ENCODE measurements around the gene ITGA1. TPM values are rescaled to one million over a fixed set of nuclear protein-coding genes. Genes with fewer than 3 reads are reported as not detected.

Gene ITGA1
- total and polyA plus RNA-seq, 2 of the 13 experiments (the other 11 are each of a cell fraction or from before 2014, with no cell fraction given), result 23.1 to 28.6 TPM

DNA sequence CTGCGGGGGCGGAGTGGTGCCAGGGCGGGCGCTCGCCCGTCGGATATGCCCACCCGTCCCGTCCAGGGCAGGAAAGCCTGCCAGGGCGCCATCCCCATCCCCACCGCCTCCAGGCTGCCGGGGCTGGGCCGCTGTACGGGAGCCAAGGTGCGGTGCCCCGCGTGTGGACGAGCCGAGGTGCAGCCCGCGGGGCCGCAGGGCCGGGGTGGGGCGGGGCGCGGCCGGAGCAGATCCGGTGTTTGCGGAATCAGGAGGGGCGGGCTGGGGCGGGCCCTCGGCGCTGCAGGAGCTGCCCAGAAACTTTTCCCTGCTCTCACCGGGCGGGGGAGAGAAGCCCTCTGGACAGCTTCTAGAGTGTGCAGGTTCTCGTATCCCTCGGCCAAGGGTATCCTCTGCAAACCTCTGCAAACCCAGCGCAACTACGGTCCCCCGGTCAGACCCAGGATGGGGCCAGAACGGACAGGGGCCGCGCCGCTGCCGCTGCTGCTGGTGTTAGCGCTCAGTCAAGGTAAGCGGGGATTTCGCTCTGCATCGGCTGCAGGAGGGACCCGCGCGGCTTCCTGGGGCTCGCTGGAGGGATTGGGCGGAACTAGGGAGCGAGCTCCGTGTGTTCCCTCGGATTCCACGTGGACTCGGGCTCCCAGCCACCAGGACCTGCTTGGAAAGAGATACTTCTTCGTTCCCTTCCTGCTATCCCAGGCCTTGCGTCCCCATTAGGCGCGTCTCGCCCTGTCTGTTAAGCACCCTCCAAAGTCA is 201.5 kb downstream of the ITGA1 start, which contains the start of gene ITGA2 (continued):
- TF ChIP-seq, protein P1, sequence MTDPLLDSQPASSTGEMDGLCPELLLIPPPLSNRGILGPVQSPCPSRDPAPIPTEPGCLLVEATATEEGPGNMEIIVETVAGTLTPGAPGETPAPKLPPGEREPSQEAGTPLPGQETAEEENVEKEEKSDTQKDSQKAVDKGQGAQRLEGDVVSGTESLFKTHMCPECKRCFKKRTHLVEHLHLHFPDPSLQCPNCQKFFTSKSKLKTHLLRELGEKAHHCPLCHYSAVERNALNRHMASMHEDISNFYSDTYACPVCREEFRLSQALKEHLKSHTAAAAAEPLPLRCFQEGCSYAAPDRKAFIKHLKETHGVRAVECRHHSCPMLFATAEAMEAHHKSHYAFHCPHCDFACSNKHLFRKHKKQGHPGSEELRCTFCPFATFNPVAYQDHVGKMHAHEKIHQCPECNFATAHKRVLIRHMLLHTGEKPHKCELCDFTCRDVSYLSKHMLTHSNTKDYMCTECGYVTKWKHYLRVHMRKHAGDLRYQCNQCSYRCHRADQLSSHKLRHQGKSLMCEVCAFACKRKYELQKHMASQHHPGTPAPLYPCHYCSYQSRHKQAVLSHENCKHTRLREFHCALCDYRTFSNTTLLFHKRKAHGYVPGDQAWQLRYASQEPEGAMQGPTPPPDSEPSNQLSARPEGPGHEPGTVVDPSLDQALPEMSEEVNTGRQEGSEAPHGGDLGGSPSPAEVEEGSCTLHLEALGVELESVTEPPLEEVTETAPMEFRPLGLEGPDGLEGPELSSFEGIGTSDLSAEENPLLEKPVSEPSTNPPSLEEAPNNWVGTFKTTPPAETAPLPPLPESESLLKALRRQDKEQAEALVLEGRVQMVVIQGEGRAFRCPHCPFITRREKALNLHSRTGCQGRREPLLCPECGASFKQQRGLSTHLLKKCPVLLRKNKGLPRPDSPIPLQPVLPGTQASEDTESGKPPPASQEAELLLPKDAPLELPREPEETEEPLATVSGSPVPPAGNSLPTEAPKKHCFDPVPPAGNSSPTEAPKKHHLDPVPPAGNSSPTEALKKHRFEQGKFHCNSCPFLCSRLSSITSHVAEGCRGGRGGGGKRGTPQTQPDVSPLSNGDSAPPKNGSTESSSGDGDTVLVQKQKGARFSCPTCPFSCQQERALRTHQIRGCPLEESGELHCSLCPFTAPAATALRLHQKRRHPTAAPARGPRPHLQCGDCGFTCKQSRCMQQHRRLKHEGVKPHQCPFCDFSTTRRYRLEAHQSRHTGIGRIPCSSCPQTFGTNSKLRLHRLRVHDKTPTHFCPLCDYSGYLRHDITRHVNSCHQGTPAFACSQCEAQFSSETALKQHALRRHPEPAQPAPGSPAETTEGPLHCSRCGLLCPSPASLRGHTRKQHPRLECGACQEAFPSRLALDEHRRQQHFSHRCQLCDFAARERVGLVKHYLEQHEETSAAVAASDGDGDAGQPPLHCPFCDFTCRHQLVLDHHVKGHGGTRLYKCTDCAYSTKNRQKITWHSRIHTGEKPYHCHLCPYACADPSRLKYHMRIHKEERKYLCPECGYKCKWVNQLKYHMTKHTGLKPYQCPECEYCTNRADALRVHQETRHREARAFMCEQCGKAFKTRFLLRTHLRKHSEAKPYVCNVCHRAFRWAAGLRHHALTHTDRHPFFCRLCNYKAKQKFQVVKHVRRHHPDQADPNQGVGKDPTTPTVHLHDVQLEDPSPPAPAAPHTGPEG (CRISPR knock-in tag; IDR thresholded peaks at IDR 0.05), result no peak; the same call in 1 of the 2 replicates
- TF ChIP-seq FOXM1 (CRISPR knock-in tag; IDR thresholded peaks at IDR 0.05) (no peak), MXD4 (CRISPR knock-in tag; IDR thresholded peaks at IDR 0.05) (0 out of 2 replicates have a peak, but pooled peaks have one; percentile 21), RXRA (CRISPR knock-in tag; IDR thresholded peaks at IDR 0.05) (0 out of 2 replicates have a peak, but pooled peaks have one; percentile 13), ZFY (CRISPR knock-in tag; IDR thresholded peaks at IDR 0.05) (peak; percentile 59; the same call in 1 of the 2 replicates), SMARCE1 (IDR thresholded peaks at IDR 0.05; ENCODE audit: borderline replicate concordance) (no peak), U2AF1 (optimal IDR thresholded peaks at IDR 0.05; ENCODE audit: low read depth, low read length) (no peak), ZNF256 (CRISPR knock-in tag; conservative IDR thresholded peaks at IDR 0.05) (no peak), CBX1 (IDR thresholded peaks at IDR 0.05; ENCODE audit: low read depth) (no peak)
- TF ChIP-seq, protein P2, sequence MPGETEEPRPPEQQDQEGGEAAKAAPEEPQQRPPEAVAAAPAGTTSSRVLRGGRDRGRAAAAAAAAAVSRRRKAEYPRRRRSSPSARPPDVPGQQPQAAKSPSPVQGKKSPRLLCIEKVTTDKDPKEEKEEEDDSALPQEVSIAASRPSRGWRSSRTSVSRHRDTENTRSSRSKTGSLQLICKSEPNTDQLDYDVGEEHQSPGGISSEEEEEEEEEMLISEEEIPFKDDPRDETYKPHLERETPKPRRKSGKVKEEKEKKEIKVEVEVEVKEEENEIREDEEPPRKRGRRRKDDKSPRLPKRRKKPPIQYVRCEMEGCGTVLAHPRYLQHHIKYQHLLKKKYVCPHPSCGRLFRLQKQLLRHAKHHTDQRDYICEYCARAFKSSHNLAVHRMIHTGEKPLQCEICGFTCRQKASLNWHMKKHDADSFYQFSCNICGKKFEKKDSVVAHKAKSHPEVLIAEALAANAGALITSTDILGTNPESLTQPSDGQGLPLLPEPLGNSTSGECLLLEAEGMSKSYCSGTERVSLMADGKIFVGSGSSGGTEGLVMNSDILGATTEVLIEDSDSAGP (CRISPR knock-in tag; IDR thresholded peaks at IDR 0.05; ENCODE audit: borderline replicate concordance), result peak; percentile 86
- TF ChIP-seq, protein P3, sequence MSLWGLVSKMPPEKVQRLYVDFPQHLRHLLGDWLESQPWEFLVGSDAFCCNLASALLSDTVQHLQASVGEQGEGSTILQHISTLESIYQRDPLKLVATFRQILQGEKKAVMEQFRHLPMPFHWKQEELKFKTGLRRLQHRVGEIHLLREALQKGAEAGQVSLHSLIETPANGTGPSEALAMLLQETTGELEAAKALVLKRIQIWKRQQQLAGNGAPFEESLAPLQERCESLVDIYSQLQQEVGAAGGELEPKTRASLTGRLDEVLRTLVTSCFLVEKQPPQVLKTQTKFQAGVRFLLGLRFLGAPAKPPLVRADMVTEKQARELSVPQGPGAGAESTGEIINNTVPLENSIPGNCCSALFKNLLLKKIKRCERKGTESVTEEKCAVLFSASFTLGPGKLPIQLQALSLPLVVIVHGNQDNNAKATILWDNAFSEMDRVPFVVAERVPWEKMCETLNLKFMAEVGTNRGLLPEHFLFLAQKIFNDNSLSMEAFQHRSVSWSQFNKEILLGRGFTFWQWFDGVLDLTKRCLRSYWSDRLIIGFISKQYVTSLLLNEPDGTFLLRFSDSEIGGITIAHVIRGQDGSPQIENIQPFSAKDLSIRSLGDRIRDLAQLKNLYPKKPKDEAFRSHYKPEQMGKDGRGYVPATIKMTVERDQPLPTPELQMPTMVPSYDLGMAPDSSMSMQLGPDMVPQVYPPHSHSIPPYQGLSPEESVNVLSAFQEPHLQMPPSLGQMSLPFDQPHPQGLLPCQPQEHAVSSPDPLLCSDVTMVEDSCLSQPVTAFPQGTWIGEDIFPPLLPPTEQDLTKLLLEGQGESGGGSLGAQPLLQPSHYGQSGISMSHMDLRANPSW (CRISPR knock-in tag; IDR thresholded peaks at IDR 0.05; ENCODE audit: borderline replicate concordance), result no peak; the same call in 1 of the 2 replicates
- TF ChIP-seq, protein P4, sequence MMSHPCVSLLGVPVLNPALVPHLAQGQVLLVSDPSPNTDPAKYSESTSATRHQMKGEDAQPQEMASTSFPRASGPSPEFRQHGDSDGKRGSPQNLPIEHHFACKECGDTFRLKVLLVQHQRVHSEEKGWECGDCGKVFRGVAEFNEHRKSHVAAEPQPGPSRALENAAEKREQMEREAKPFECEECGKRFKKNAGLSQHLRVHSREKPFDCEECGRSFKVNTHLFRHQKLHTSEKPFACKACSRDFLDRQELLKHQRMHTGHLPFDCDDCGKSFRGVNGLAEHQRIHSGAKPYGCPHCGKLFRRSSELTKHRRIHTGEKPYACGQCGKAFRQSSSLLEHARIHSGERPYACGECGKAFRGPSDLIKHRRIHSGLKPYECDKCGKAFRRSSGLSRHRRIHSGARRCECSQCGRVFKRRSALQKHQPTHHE (CRISPR knock-in tag; IDR thresholded peaks at IDR 0.05; ENCODE audit: borderline replicate concordance), result 0 out of 2 replicates have a peak, but pooled peaks have one; percentile 39
- TF ChIP-seq, protein P5, sequence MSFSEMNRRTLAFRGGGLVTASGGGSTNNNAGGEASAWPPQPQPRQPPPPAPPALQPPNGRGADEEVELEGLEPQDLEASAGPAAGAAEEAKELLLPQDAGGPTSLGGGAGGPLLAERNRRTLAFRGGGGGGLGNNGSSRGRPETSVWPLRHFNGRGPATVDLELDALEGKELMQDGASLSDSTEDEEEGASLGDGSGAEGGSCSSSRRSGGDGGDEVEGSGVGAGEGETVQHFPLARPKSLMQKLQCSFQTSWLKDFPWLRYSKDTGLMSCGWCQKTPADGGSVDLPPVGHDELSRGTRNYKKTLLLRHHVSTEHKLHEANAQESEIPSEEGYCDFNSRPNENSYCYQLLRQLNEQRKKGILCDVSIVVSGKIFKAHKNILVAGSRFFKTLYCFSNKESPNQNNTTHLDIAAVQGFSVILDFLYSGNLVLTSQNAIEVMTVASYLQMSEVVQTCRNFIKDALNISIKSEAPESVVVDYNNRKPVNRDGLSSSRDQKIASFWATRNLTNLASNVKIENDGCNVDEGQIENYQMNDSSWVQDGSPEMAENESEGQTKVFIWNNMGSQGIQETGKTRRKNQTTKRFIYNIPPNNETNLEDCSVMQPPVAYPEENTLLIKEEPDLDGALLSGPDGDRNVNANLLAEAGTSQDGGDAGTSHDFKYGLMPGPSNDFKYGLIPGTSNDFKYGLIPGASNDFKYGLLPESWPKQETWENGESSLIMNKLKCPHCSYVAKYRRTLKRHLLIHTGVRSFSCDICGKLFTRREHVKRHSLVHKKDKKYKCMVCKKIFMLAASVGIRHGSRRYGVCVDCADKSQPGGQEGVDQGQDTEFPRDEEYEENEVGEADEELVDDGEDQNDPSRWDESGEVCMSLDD (CRISPR knock-in tag; IDR thresholded peaks at IDR 0.05; ENCODE audit: borderline replicate concordance), result no peak

Measured in HepG2 (cell line).